ENCODE data around the gene NR2E3.

DNA sequence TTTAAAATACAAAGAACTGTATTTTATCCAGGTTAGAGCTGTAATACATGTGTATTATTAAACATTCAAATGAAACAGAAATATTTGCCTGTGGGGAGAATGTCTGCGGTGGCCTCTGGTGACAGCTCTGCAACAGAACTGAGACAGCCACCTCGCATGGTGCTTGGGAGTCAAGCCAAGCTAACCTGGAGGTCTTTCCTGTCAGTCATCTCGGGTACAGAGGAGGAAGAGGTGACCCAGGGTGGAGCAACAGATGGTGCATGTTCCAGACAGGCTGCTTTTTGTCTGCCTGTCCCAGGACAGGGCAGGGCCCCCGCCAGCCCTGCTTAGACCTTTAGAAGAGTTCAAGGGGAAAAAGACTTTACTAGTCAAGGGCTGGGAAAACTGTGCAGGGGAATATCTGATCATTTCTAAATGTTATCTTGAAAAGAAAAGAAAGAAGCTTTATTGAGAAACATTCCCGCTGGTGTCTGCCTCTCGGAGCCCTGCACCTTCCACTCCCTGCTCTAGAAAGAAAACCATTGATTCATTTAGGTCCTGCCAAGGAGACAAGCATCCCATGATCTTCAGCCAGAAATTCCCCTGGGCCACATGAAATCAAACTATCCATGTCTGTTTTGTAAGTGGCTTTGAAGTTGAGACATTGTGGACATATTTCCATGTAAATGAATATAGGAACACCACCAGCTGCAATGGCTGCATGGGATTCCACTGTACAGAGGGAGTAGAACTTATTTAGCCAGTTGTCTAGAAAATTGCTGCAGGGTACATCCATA is 5.5 kb upstream of the NR2E3 start:
- TF ChIP-seq, protein P1, sequence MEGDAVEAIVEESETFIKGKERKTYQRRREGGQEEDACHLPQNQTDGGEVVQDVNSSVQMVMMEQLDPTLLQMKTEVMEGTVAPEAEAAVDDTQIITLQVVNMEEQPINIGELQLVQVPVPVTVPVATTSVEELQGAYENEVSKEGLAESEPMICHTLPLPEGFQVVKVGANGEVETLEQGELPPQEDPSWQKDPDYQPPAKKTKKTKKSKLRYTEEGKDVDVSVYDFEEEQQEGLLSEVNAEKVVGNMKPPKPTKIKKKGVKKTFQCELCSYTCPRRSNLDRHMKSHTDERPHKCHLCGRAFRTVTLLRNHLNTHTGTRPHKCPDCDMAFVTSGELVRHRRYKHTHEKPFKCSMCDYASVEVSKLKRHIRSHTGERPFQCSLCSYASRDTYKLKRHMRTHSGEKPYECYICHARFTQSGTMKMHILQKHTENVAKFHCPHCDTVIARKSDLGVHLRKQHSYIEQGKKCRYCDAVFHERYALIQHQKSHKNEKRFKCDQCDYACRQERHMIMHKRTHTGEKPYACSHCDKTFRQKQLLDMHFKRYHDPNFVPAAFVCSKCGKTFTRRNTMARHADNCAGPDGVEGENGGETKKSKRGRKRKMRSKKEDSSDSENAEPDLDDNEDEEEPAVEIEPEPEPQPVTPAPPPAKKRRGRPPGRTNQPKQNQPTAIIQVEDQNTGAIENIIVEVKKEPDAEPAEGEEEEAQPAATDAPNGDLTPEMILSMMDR (IDR thresholded peaks at IDR 0.05; ENCODE audit: low read depth, low read length, missing input control) = no peak
- TF ChIP-seq, protein P2, sequence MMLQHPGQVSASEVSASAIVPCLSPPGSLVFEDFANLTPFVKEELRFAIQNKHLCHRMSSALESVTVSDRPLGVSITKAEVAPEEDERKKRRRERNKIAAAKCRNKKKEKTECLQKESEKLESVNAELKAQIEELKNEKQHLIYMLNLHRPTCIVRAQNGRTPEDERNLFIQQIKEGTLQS (IDR thresholded peaks at IDR 0.05) = no peak
- no peak for TF ChIP-seq YY1 (IDR thresholded peaks at IDR 0.05)
- no peak for TF ChIP-seq HNF4G (IDR thresholded peaks at IDR 0.05)
- TF ChIP-seq TAF1 (conservative IDR thresholded peaks at IDR 0.05) = no peak
- no peak for TF ChIP-seq JUND (IDR thresholded peaks at IDR 0.05)
